GM23248 (cell line): Measurements from ENCODE around the gene PSMD3.

Experiments
- EZH2 ChIP-seq: fragments of 200-600 bp; sonication (generic); IDR thresholded peaks from 2 replicates; pipeline ENCODE4 v1.6.1; 2018; ENCODE audit warnings: antibody characterized with exemption, mild to moderate bottlenecking; ENCODE audit not compliant: insufficient read depth, poor library complexity, severe bottlenecking
- EZH2phosphoT487 ChIP-seq: fragments of 200-600 bp; sonication (generic); IDR thresholded peaks from 2 replicates; pipeline ENCODE4 v1.6.1; 2018; ENCODE audit warnings: antibody characterized with exemption, moderate library complexity, mild to moderate bottlenecking, low read depth; ENCODE audit not compliant: insufficient read depth

- TF ChIP-seq EZH2, result no peak
- no peak for TF ChIP-seq EZH2phosphoT487
Measured at GRCh38 chr17:39962642-39963220, 17.9 kb upstream of the PSMD3 start, which contains the start of gene GSDMA.
